HepG2 (cell line): ENCODE data around the gene SIX4. TPM values are rescaled to one million over a fixed set of nuclear protein-coding genes. Genes with fewer than 3 reads are reported as not detected.
A peak's percentile ranks its signal among the peaks of the same experiment; 100 is the strongest.

Source experiments
- ESRRA ChIP-seq: sonication (generic); formaldehyde crosslinking; IDR thresholded peaks from 2 replicates; pipeline ENCODE4 v1.5.1; 2020; ENCODE audit warnings: mild to moderate bottlenecking, low read depth, missing genetic modification reagents
- FIP1L1 ChIP-seq: fragments of 200-400 bp; formaldehyde crosslinking; IDR thresholded peaks from 2 replicates; pipeline ENCODE4 v1.6.1; 2018; ENCODE audit warnings: low read depth, mild to moderate bottlenecking, low read length, moderate library complexity, borderline replicate concordance; ENCODE audit not compliant: insufficient read depth
- HDAC1 ChIP-seq: sonication (generic); formaldehyde crosslinking; IDR thresholded peaks from 2 replicates; pipeline ENCODE4 v1.5.1; 2020; ENCODE audit warnings: mild to moderate bottlenecking, missing genetic modification reagents
- HES4 ChIP-seq: sonication (generic); formaldehyde crosslinking; IDR thresholded peaks from 2 replicates; pipeline ENCODE4 v1.9.0; 2021; ENCODE audit warnings: mild to moderate bottlenecking, missing genetic modification reagents, borderline replicate concordance
- HNRNPH1 ChIP-seq: fragments of 200-400 bp; formaldehyde crosslinking; optimal IDR thresholded peaks from 2 replicates; pipeline ENCODE3; 2017; ENCODE audit warnings: mild to moderate bottlenecking, low read depth, low read length
- NFE2 ChIP-seq: sonication (generic); formaldehyde crosslinking; IDR thresholded peaks from 2 replicates; pipeline ENCODE4 v1.4.0; 2020; ENCODE audit warnings: missing genetic modification reagents
- NR1H2 ChIP-seq: sonication (generic); formaldehyde crosslinking; IDR thresholded peaks from 2 replicates; pipeline ENCODE4 v1.8.1; 2022; ENCODE audit warnings: low read depth, missing genetic modification reagents, borderline replicate concordance
- PHF5A ChIP-seq: IDR thresholded peaks from one replicate; pipeline ENCODE4 v1.6.1; 2018; ENCODE audit warnings: low read depth, missing genetic modification reagents; ENCODE audit not compliant: unreplicated experiment
- RELA ChIP-seq: sonication (generic); formaldehyde crosslinking; IDR thresholded peaks from 2 replicates; pipeline ENCODE4 v1.4.0; 2020; ENCODE audit warnings: missing genetic modification reagents
- SETDB1 ChIP-seq: sonication (generic); formaldehyde crosslinking; IDR thresholded peaks from 2 replicates; pipeline ENCODE4 v1.5.1; 2020; ENCODE audit warnings: missing genetic modification reagents, mild to moderate bottlenecking, borderline replicate concordance
- SRF ChIP-seq: IDR thresholded peaks from 2 replicates; pipeline ENCODE4 v1.6.1; 2011; ENCODE audit warnings: mild to moderate bottlenecking, low read depth, low read length, moderate library complexity
- ZNF160 ChIP-seq: sonication (generic); formaldehyde crosslinking; IDR thresholded peaks from 2 replicates; pipeline ENCODE4 v1.8.0; 2022; ENCODE audit warnings: mild to moderate bottlenecking, inconsistent platforms, missing genetic modification reagents
- ZNF224 ChIP-seq: sonication (generic); formaldehyde crosslinking; IDR thresholded peaks from 2 replicates; pipeline ENCODE4 v1.5.0; 2020; ENCODE audit warnings: mild to moderate bottlenecking, missing genetic modification reagents
- ZNF333 ChIP-seq: sonication (generic); formaldehyde crosslinking; IDR thresholded peaks from 2 replicates; pipeline ENCODE4 v1.4.0; 2020; ENCODE audit warnings: mild to moderate bottlenecking, missing genetic modification reagents, borderline replicate concordance
- ZNF44 ChIP-seq: sonication (generic); formaldehyde crosslinking; IDR thresholded peaks from 2 replicates; pipeline ENCODE4 v1.5.1; 2020; ENCODE audit warnings: mild to moderate bottlenecking, missing genetic modification reagents
- ZNF749 ChIP-seq: sonication (generic); formaldehyde crosslinking; IDR thresholded peaks from 2 replicates; pipeline ENCODE4 v1.8.0; 2022; ENCODE audit warnings: mild to moderate bottlenecking, missing genetic modification reagents, moderate library complexity, borderline replicate concordance
- polyA plus RNA-seq, 8 experiments: library from polyadenylated mRNA; depleted of rRNA in 3 of 8; stranded (reverse) in 7 of 8; unstranded in 1 of 8; fragments of >200 nt; fragmentation: Illumina TruSeq in 4 of 8; extraction: Trizol in 4 of 8; gene quantifications; 2 replicates each; pipeline versions ENCODE4 v1.2.1 to v1.2.3, GENCODE V29; 2011 to 2016; ENCODE audit warnings: low read depth in 4 of 8, missing spikeins in 1 of 8, mixed read lengths in 1 of 8; ENCODE audit not compliant: insufficient read depth in 1 of 8
- total RNA-seq, 5 experiments: library from RNA; depleted of rRNA; stranded (reverse); fragments of >200 nt; fragmentation: Illumina TruSeq; extraction: Trizol; gene quantifications; 2 replicates each; pipeline ENCODE4 v1.2.3, GENCODE V29; 2016; ENCODE audit warnings: low read depth in 1 of 5
- TF ChIP-seq, protein P1 (sequence below): sonication (generic); formaldehyde crosslinking; IDR thresholded peaks from 2 replicates; pipeline ENCODE4 v1.8.0; 2022; ENCODE audit warnings: mild to moderate bottlenecking, missing genetic modification reagents, moderate library complexity
- TF ChIP-seq, protein P2 (sequence below): sonication (generic); formaldehyde crosslinking; IDR thresholded peaks from 2 replicates; pipeline ENCODE4 v1.8.1; 2023; ENCODE audit warnings: mild to moderate bottlenecking, missing genetic modification reagents
- TF ChIP-seq, protein P3 (sequence below): sonication (generic); formaldehyde crosslinking; IDR thresholded peaks from 2 replicates; pipeline ENCODE4 v1.5.0; 2020; ENCODE audit warnings: mild to moderate bottlenecking, low read depth, missing genetic modification reagents, borderline replicate concordance
- TF ChIP-seq, protein P4 (sequence below): sonication (generic); formaldehyde crosslinking; IDR thresholded peaks from 2 replicates; pipeline ENCODE4 v1.4.0; 2020; ENCODE audit warnings: missing genetic modification reagents, mild to moderate bottlenecking, borderline replicate concordance
- TF ChIP-seq, protein P5 (sequence below): IDR thresholded peaks from 2 replicates; pipeline ENCODE4 v1.4.0; 2020; ENCODE audit warnings: mild to moderate bottlenecking, missing genetic modification reagents

SIX4 gene
- total and polyA plus RNA-seq, 2 of the 13 experiments (the other 11 are each of a cell fraction or from before 2014, with no cell fraction given), result 5.0 to 6.0 TPM

DNA sequence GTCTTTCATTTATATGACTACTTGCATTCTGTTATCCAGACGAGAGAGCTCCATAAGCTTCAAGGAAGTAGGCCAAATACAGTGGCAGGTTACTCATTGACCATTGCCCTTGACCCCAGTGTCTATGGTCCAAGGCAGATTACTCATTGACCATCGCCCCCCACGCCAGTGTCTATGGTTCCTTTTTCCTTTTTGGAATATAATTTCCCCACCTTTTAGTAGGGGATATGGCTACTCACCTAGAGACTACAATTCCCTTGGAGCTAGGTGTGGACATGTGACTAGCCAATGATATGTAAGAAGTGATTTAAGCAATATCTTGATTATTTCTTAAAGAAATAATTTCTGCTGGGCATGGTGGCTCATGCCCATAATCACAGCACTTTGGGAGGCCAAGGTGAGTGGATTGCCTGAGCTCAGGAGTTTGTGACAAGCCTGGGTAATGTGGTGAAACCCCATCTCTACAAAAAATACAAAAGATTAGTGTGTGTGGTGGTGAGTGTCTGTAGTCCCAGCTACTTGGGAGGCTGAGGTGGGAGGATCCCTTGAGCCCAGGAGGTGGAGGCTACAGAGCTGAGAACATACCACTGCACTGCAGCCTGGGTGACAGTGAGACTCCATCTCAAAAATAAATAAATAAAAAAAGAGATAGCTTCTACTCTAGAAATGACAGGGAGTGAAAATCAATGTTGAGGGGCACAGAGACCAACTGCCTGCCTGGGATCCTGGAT is 32.6 kb downstream of the SIX4 start (continued):
- no peak for TF ChIP-seq ZNF749
- no peak for TF ChIP-seq HES4 (CRISPR knock-in tag)
- TF ChIP-seq, protein P1, sequence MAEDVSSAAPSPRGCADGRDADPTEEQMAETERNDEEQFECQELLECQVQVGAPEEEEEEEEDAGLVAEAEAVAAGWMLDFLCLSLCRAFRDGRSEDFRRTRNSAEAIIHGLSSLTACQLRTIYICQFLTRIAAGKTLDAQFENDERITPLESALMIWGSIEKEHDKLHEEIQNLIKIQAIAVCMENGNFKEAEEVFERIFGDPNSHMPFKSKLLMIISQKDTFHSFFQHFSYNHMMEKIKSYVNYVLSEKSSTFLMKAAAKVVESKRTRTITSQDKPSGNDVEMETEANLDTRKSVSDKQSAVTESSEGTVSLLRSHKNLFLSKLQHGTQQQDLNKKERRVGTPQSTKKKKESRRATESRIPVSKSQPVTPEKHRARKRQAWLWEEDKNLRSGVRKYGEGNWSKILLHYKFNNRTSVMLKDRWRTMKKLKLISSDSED (CRISPR knock-in tag), result no peak
- TF ChIP-seq HNRNPH1, result no peak
- no peak for TF ChIP-seq NFE2 (CRISPR knock-in tag)
- TF ChIP-seq NR1H2 (CRISPR knock-in tag), result no peak
- TF ChIP-seq RELA (CRISPR knock-in tag), result no peak
- TF ChIP-seq, protein P2, sequence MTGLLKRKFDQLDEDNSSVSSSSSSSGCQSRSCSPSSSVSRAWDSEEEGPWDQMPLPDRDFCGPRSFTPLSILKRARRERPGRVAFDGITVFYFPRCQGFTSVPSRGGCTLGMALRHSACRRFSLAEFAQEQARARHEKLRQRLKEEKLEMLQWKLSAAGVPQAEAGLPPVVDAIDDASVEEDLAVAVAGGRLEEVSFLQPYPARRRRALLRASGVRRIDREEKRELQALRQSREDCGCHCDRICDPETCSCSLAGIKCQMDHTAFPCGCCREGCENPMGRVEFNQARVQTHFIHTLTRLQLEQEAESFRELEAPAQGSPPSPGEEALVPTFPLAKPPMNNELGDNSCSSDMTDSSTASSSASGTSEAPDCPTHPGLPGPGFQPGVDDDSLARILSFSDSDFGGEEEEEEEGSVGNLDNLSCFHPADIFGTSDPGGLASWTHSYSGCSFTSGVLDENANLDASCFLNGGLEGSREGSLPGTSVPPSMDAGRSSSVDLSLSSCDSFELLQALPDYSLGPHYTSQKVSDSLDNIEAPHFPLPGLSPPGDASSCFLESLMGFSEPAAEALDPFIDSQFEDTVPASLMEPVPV (CRISPR knock-in tag), result no peak
- TF ChIP-seq ZNF44, result no peak
- TF ChIP-seq, protein P3, sequence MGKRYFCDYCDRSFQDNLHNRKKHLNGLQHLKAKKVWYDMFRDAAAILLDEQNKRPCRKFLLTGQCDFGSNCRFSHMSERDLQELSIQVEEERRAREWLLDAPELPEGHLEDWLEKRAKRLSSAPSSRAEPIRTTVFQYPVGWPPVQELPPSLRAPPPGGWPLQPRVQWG (CRISPR knock-in tag), result no peak
- no peak for TF ChIP-seq ZNF224 (CRISPR knock-in tag)
- TF ChIP-seq, protein P4, sequence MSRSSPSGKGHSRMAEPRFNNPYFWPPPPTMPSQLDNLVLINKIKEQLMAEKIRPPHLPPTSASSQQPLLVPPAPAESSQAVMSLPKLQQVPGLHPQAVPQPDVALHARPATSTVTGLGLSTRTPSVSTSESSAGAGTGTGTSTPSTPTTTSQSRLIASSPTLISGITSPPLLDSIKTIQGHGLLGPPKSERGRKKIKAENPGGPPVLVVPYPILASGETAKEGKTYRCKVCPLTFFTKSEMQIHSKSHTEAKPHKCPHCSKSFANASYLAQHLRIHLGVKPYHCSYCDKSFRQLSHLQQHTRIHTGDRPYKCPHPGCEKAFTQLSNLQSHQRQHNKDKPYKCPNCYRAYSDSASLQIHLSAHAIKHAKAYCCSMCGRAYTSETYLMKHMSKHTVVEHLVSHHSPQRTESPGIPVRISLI (CRISPR knock-in tag), result no peak
- no peak for TF ChIP-seq ZNF333 (CRISPR knock-in tag)
- TF ChIP-seq ESRRA (CRISPR knock-in tag), result 0 out of 2 replicates have a peak, but pooled peaks have one; percentile 65
- no peak for TF ChIP-seq FIP1L1
- no peak for TF ChIP-seq ZNF160 (CRISPR knock-in tag)
- TF ChIP-seq SRF, result 0 out of 2 replicates have a peak, but pooled peaks have one; percentile 17
- no peak for TF ChIP-seq SETDB1 (CRISPR knock-in tag)
- TF ChIP-seq HDAC1 (CRISPR knock-in tag), result peak; percentile 26; the same call in 1 of the 2 replicates
- TF ChIP-seq, protein P5, sequence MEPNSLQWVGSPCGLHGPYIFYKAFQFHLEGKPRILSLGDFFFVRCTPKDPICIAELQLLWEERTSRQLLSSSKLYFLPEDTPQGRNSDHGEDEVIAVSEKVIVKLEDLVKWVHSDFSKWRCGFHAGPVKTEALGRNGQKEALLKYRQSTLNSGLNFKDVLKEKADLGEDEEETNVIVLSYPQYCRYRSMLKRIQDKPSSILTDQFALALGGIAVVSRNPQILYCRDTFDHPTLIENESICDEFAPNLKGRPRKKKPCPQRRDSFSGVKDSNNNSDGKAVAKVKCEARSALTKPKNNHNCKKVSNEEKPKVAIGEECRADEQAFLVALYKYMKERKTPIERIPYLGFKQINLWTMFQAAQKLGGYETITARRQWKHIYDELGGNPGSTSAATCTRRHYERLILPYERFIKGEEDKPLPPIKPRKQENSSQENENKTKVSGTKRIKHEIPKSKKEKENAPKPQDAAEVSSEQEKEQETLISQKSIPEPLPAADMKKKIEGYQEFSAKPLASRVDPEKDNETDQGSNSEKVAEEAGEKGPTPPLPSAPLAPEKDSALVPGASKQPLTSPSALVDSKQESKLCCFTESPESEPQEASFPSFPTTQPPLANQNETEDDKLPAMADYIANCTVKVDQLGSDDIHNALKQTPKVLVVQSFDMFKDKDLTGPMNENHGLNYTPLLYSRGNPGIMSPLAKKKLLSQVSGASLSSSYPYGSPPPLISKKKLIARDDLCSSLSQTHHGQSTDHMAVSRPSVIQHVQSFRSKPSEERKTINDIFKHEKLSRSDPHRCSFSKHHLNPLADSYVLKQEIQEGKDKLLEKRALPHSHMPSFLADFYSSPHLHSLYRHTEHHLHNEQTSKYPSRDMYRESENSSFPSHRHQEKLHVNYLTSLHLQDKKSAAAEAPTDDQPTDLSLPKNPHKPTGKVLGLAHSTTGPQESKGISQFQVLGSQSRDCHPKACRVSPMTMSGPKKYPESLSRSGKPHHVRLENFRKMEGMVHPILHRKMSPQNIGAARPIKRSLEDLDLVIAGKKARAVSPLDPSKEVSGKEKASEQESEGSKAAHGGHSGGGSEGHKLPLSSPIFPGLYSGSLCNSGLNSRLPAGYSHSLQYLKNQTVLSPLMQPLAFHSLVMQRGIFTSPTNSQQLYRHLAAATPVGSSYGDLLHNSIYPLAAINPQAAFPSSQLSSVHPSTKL (CRISPR knock-in tag), result peak; percentile 91
- TF ChIP-seq PHF5A (CRISPR knock-in tag), result no peak
